T-cell (primary cell): Measurements from ENCODE around the gene C12orf43. TPM values are rescaled to one million over a fixed set of nuclear protein-coding genes. Genes with fewer than 3 reads are reported as not detected.

ENCODE experiments used
- ATAC-seq, 4 experiments: fragments of 200-7000 bp in 3 of 4; fragments of 150-1000 bp in 1 of 4; cut with Tn5 transposase; replicated peaks in 1 of 4; 1 replicate in 3 of 4; 2 replicates in 1 of 4; pipeline ENCODE4 v1.10.0; 2021; ENCODE audit warnings: moderate library complexity in 3 of 4, mild to moderate bottlenecking in 2 of 4, moderate number of reproducible peaks in 1 of 4
- CTCF ChIA-PET, 2 donors: fragments of 300-600 bp; sonication (Branson Sonifier 250); formaldehyde crosslinking; loops; one replicate each; lab custom pipeline; 2022; ENCODE audit warnings: antibody characterized with exemption in 2 of 2; lab: Charles Lee
- POLR2A ChIA-PET, 2 donors: fragments of 300-600 bp; sonication (Branson Sonifier 250); formaldehyde crosslinking; loops; one replicate each; lab custom pipeline; 2022; ENCODE audit warnings: antibody characterized with exemption in 2 of 2; lab: Charles Lee
- DNase-seq, 35 experiments: peaks; one replicate each; pipeline versions ENCODE4 v3.0.0 to v3.0.0-alpha.2; 2013 to 2023
- H3K27ac ChIP-seq: one replicate; pipeline ENCODE4 v1.5.1; 2013; ENCODE audit warnings: low read length
- H3K27me3 ChIP-seq, 2 experiments: replicated peaks in 1 of 2; 1 replicate in 1 of 2; 2 replicates in 1 of 2; pipeline versions ENCODE4 v1.6.1 to v1.7.0; 2013; ENCODE audit warnings: low read length in 1 of 2, mixed read lengths in 1 of 2; ENCODE audit not compliant: control insufficient read depth in 2 of 2, insufficient read depth in 2 of 2; ENCODE audit errors: extremely low read depth in 1 of 2
- H3K36me3 ChIP-seq, 2 donors: 1 replicate in 1 of 2; 2 replicates in 1 of 2; pipeline versions ENCODE4 v1.6.1 to v1.7.0; 2013; ENCODE audit warnings: low read length in 1 of 2; ENCODE audit not compliant: control insufficient read depth in 2 of 2, insufficient read depth in 1 of 2; ENCODE audit errors: extremely low read depth in 1 of 2
- H3K4me1 ChIP-seq, 2 experiments: 1 replicate in 1 of 2; 2 replicates in 1 of 2; pipeline versions ENCODE4 v1.6.1 to v1.7.0; 2013; ENCODE audit warnings: low read length in 2 of 2, mixed read lengths in 1 of 2; ENCODE audit not compliant: insufficient read depth in 2 of 2, control insufficient read depth in 1 of 2; ENCODE audit errors: extremely low read depth in 1 of 2
- H3K4me3 ChIP-seq, 2 donors: 1 replicate in 1 of 2; 2 replicates in 1 of 2; pipeline versions ENCODE4 v1.5.1 to v1.7.0; 2013; ENCODE audit warnings: mild to moderate bottlenecking in 2 of 2, low read length in 1 of 2, moderate library complexity in 1 of 2; ENCODE audit not compliant: control insufficient read depth in 1 of 2; ENCODE audit errors: extremely low read depth in 1 of 2
- H3K9me3 ChIP-seq: 2 replicates; pipeline ENCODE4 v1.7.0; 2013
- H3K27ac Mint-ChIP-seq, 2 donors: one replicate each; pipeline ENCODE4 v1.8.0; 2020 to 2021; ENCODE audit warnings: mild to moderate bottlenecking in 2 of 2, mixed read lengths in 2 of 2
- H3K27me3 Mint-ChIP-seq, 2 donors: one replicate each; pipeline ENCODE4 v1.8.0; 2021 to 2022; ENCODE audit warnings: mixed read lengths in 2 of 2
- H3K36me3 Mint-ChIP-seq: one replicate; pipeline ENCODE4 v1.8.0; 2021; ENCODE audit warnings: mixed read lengths
- H3K4me1 Mint-ChIP-seq, 3 donors: one replicate each; pipeline ENCODE4 v1.8.0; 2020 to 2022; ENCODE audit warnings: mixed read lengths in 3 of 3, mild to moderate bottlenecking in 1 of 3
- H3K4me3 Mint-ChIP-seq, 3 donors: one replicate each; pipeline ENCODE4 v1.8.0; 2020 to 2022; ENCODE audit warnings: mild to moderate bottlenecking in 3 of 3, mixed read lengths in 3 of 3, moderate library complexity in 3 of 3
- H3K9me3 Mint-ChIP-seq, 3 donors: one replicate each; pipeline ENCODE4 v1.8.0; 2020 to 2022; ENCODE audit warnings: mixed read lengths in 3 of 3
- WGBS: methylation state at CpG from one replicate; pipeline ENCODE4 v1.1.5; 2013; ENCODE audit warnings: missing lambda C conversion rate; ENCODE audit not compliant: insufficient coverage; 5-methylcytosine and 5-hydroxymethylcytosine counted together
- total RNA-seq, 35 experiments: library from RNA in 6 of 35; stranded (reverse) in 6 of 35; fragments of 120-200 nt in 1 of 35; gene quantifications; one replicate each; pipeline versions ENCODE4 v1.2.1 to v1.2.4 and lab custom pipeline; 2013 to 2026

The C12orf43 gene
- total RNA-seq, 5 donors from 2014 or later (not counting 1 experiment from before 2014, with no cell fraction given), result 15.5 to 19.4 (median 18.2) TPM

DNA sequence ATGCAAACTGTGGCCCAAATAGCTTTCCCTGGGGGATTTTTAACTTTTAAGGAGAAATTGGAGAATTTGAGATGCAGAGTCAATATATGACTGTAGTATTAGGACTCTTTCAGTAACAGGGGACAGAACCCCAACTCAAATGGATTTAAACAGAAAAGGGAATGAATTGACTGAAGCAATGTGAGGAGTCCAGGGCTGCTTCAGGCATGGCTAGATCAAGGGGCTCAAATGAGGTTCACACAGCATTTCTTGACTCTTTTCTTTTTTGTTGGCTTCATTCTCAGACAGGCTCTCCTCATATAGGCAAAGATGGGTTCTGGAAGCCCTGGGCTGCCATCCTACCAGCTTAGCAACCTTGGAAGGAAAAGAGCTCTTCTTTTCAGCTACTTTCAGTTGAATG is 24.3 kb downstream of the C12orf43 start:
- ChIA-PET CTCF (interaction anchor here in 1 of 2 donors (0.9 kb wide), 1 partner anchor 14 kb away, joined by 7 read pairs; no protein-coding TSS in a partner anchor), POLR2A (no interaction called here)
- Mint-ChIP-seq H3K27me3 (peaks cover 8 to 15% of the 10 kb centered on the region in 2 donors), H3K36me3 (no peaks in the 10 kb centered on the region), H3K9me3 (peaks cover 0 to 14% (median 0%) of the 10 kb centered on the region in 3 donors), H3K4me3 (no peak overlapping the region), H3K4me1 (no peaks in the 10 kb centered on the region), H3K27ac (no peak overlapping the region)
- Histone ChIP-seq H3K4me1 (no peaks in the 10 kb centered on the region), H3K4me3 (no peak overlapping the region), H3K27me3 (peaks cover 0 to 19% of the 10 kb centered on the region in 2 experiments), H3K27ac (no peak overlapping the region), H3K9me3 (no peaks in the 10 kb centered on the region), H3K36me3 (no peaks in the 10 kb centered on the region)
- ATAC-seq (no peak), DNase-seq (no peak)

DNA sequence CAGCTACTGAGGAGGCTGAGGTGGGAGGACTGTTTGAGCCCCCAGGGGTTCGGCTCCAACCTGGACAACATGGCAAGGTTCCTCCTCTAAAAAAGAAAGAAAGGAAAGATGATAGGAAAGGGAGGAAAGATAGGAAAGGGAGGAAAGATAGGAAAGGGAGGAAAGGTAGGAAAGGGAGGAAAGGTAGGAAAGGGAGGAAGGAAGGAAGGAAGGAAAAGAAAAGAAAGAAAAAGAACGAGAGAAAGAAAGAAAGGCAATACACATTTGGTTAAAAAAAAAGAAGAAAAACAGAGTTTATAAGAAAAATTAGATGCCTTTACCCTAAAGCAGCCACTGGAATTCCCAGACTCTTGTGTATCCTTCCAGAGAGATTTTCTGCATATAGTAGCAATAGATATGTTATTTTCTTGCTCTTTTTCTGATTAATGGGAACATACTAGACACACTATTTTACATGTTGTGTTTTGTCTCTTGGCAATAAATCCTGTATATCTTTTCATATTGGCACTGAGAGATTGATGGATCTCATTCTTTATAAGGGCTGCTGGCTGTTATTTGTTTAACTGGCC is 25.7 kb downstream of the C12orf43 start:
- DNase-seq (no peak), ATAC-seq (no peak)
- Mint-ChIP-seq H3K4me3 (no peak overlapping the region), H3K27ac (no peak overlapping the region), H3K36me3 (no peaks in the 10 kb centered on the region), H3K9me3 (peaks cover 0 to 11% (median 0%) of the 10 kb centered on the region in 3 donors), H3K27me3 (peaks cover 6 to 12% of the 10 kb centered on the region in 2 donors), H3K4me1 (no peaks in the 10 kb centered on the region)
- WGBS, result no CpG with 5 or more reads among the region's 2 CpGs
- H3K27me3 ChIP-seq, result peaks cover 0 to 12% of the 10 kb centered on the region in 2 experiments
- no peaks in the 10 kb centered on the region for H3K4me1 ChIP-seq
- H3K27ac ChIP-seq, result no peak overlapping the region
- H3K9me3 ChIP-seq, result no peaks in the 10 kb centered on the region
- POLR2A ChIA-PET, result no interaction called here
- CTCF ChIA-PET, result no interaction called here
- no peaks in the 10 kb centered on the region for H3K36me3 ChIP-seq
- H3K4me3 ChIP-seq, result no peak overlapping the region

GRCh38 chr12:120989687-120990086 is 26.6 kb downstream of the C12orf43 start:
- H3K4me3 ChIP-seq, result no peak overlapping the region
- 100% methylated on average over 1 of the region's 3 CpGs for WGBS
- Mint-ChIP-seq H3K9me3 (peaks cover 0 to 3% (median 0%) of the 10 kb centered on the region in 3 donors), H3K4me3 (no peak overlapping the region), H3K27me3 (peaks cover 0 to 5% of the 10 kb centered on the region in 2 donors), H3K27ac (no peak overlapping the region), H3K36me3 (no peaks in the 10 kb centered on the region), H3K4me1 (no peaks in the 10 kb centered on the region)
- H3K27ac ChIP-seq, result no peak overlapping the region
- no peaks in the 10 kb centered on the region for H3K9me3 ChIP-seq
- no peak for DNase-seq
- POLR2A ChIA-PET, result no interaction called here
- no peaks in the 10 kb centered on the region for H3K4me1 ChIP-seq
- H3K36me3 ChIP-seq, result no peaks in the 10 kb centered on the region
- no peak for ATAC-seq
- peaks cover 0 to 12% of the 10 kb centered on the region in 2 experiments for H3K27me3 ChIP-seq
- CTCF ChIA-PET, result no interaction called here

GRCh38 chr12:120988658-120989057 is 27.6 kb downstream of the C12orf43 start:
- H3K27ac ChIP-seq, result no peak overlapping the region
- no peaks in the 10 kb centered on the region for H3K4me1 Mint-ChIP-seq
- no peak overlapping the region for H3K4me3 ChIP-seq
- POLR2A ChIA-PET, result no interaction called here
- 82% methylated on average over 8 of the region's 17 CpGs for WGBS
- ATAC-seq, result no peak
- no peak overlapping the region for H3K4me3 Mint-ChIP-seq
- no peak for DNase-seq
- no peaks in the 10 kb centered on the region for H3K9me3 ChIP-seq
- no peaks in the 10 kb centered on the region for H3K36me3 Mint-ChIP-seq
- no peak overlapping the region for H3K27ac Mint-ChIP-seq
- no peaks in the 10 kb centered on the region for H3K9me3 Mint-ChIP-seq
- CTCF ChIA-PET, result no interaction called here
- H3K27me3 ChIP-seq, result peaks cover 0 to 7% of the 10 kb centered on the region in 2 experiments
- no peaks in the 10 kb centered on the region for H3K4me1 ChIP-seq
- no peaks in the 10 kb centered on the region for H3K27me3 Mint-ChIP-seq
- H3K36me3 ChIP-seq, result no peaks in the 10 kb centered on the region

GRCh38 chr12:120988234-120988633 is 28.1 kb downstream of the C12orf43 start:
- H3K4me3 ChIP-seq, result no peak overlapping the region
- H3K4me3 Mint-ChIP-seq, result no peak overlapping the region
- 88% methylated on average over 2 of the region's 4 CpGs for WGBS
- ChIA-PET CTCF (no interaction called here), POLR2A (no interaction called here)
- no peaks in the 10 kb centered on the region for H3K4me1 Mint-ChIP-seq
- ATAC-seq (no peak), DNase-seq (no peak)
- H3K27me3 ChIP-seq, result peaks cover 0 to 7% of the 10 kb centered on the region in 2 experiments
- H3K27ac ChIP-seq, result no peak overlapping the region
- H3K36me3 ChIP-seq, result no peaks in the 10 kb centered on the region
- no peaks in the 10 kb centered on the region for H3K9me3 Mint-ChIP-seq
- H3K9me3 ChIP-seq, result no peaks in the 10 kb centered on the region
- no peaks in the 10 kb centered on the region for H3K36me3 Mint-ChIP-seq
- no peaks in the 10 kb centered on the region for H3K27me3 Mint-ChIP-seq
- no peak overlapping the region for H3K27ac Mint-ChIP-seq
- no peaks in the 10 kb centered on the region for H3K4me1 ChIP-seq

DNA sequence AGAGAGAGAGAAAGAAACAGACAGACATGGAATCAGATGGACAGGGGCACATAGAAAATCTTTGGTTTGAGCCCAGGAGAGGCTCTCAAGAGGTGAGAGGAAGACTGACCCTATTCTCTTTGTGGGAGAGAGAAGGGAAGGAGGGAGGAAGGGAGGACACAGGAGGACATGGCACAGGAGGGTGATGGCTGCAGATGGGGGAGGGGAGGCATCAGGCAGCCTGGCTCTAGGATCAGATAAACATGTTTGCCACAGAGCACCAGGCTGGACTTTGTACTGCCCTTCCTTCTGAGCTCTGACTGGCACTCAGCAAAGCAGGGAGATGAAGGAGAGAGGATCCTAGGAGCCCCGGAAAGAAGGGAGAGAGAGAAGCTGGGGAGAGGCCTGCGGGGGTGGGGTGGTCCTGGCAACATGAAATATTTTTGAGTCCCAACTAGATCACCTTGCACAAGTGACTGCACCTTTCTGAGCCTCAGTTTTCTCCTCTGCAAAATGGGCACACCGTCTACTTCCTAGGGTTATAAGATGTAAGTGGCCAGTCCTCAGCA is 31.9 kb downstream of the C12orf43 start:
- Histone ChIP-seq H3K9me3 (no peaks in the 10 kb centered on the region), H3K4me3 (no peak overlapping the region), H3K36me3 (no peaks in the 10 kb centered on the region), H3K4me1 (no peaks in the 10 kb centered on the region), H3K27ac (no peak overlapping the region), H3K27me3 (peaks cover 0 to 15% of the 10 kb centered on the region in 2 experiments)
- no CpG with 5 or more reads among the region's 3 CpGs for WGBS
- CTCF ChIA-PET, result no interaction called here
- Mint-ChIP-seq H3K27ac (no peak overlapping the region), H3K4me1 (no peaks in the 10 kb centered on the region), H3K4me3 (no peak overlapping the region), H3K27me3 (no peaks in the 10 kb centered on the region), H3K36me3 (no peaks in the 10 kb centered on the region), H3K9me3 (no peaks in the 10 kb centered on the region)
- ATAC-seq (no peak), DNase-seq (no peak)
- POLR2A ChIA-PET, result no interaction called here
